ENCODE measurements around the gene FMN1. TPM values are rescaled to one million over a fixed set of nuclear protein-coding genes. Genes with fewer than 3 reads are reported as not detected.

FMN1 gene
- total RNA-seq, 1 experiment from 2014 or later = 2.4 TPM

- no TSS peak for BruUV-seq (replicated peaks)
- ATAC-seq (no peak), DNase-seq (no peak)
- Histone ChIP-seq H3K4me2 (ENCODE audit: low read length) (no peak overlapping the region), H2AFZ (ENCODE audit: low read length) (no peak overlapping the region), H3K9ac (ENCODE audit: low read length) (no peak overlapping the region), H3K36me3 (ENCODE audit: low read depth, low read length) (no peaks in the 10 kb centered on the region), H3K27me3 (ENCODE audit: low read length) (no peaks in the 10 kb centered on the region), H4K20me1 (ENCODE audit: low read length) (no peaks in the 10 kb centered on the region), H3K4me1 (ENCODE audit: insufficient read depth, low read length) (peaks cover 22% of the 10 kb centered on the region), H3F3A (ENCODE audit: low read length, unreplicated experiment) (no peaks in the 10 kb centered on the region), H3K79me2 (ENCODE audit: low read length) (no peaks in the 10 kb centered on the region), H3K9me2 (replicated peaks; ENCODE audit: low read length) (no peaks in the 10 kb centered on the region), H3K27ac (ENCODE audit: low read length) (no peak overlapping the region), H3K9me3 (ENCODE audit: low read length) (no peaks in the 10 kb centered on the region), H3K4me3 (ENCODE audit: low read length) (no peak overlapping the region)
- intact Hi-C loops (cut with micrococcal nuclease) = no loop called here
- TF ChIP-seq EZH2 (IDR thresholded peaks at IDR 0.05; ENCODE audit: low read length, unreplicated experiment) (no peak), EZH2phosphoT487 (IDR thresholded peaks at IDR 0.05; ENCODE audit: borderline replicate concordance, low read length) (no peak)
- TF ChIP-seq, protein P1, sequence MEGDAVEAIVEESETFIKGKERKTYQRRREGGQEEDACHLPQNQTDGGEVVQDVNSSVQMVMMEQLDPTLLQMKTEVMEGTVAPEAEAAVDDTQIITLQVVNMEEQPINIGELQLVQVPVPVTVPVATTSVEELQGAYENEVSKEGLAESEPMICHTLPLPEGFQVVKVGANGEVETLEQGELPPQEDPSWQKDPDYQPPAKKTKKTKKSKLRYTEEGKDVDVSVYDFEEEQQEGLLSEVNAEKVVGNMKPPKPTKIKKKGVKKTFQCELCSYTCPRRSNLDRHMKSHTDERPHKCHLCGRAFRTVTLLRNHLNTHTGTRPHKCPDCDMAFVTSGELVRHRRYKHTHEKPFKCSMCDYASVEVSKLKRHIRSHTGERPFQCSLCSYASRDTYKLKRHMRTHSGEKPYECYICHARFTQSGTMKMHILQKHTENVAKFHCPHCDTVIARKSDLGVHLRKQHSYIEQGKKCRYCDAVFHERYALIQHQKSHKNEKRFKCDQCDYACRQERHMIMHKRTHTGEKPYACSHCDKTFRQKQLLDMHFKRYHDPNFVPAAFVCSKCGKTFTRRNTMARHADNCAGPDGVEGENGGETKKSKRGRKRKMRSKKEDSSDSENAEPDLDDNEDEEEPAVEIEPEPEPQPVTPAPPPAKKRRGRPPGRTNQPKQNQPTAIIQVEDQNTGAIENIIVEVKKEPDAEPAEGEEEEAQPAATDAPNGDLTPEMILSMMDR (conservative IDR thresholded peaks at IDR 0.05; ENCODE audit: low read depth, low read length) = no peak
- CTCF ChIA-PET = no interaction called here
- POLR2A ChIA-PET (ENCODE audit: unreplicated experiment) = no interaction called here
Measured at GRCh38 chr15:32881528-32881927, 313.0 kb downstream of the FMN1 start.

DNA sequence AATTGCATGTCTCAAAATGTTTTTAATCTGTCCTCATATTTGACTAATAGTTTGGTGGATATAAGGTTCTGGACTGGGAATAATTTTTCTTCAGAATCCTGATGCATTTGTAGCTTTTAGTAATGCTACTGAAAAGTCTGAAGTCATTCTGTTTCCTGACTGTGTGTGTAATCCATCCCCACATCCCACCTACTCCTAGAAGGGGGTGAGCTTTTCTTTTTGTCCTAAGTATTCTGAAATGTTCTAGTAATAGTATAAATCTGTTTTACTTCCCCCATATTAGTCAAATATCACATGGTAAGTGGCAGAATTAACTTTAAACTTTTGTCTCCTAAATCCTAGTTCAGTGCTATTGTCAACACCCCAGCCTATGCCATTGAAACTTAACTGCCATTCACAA lies 313.9 kb downstream of the FMN1 start:
- Histone ChIP-seq H3K79me2 (ENCODE audit: low read length) (no peaks in the 10 kb centered on the region), H3K4me2 (ENCODE audit: low read length) (no peak overlapping the region), H3K36me3 (ENCODE audit: low read depth, low read length) (no peaks in the 10 kb centered on the region), H2AFZ (ENCODE audit: low read length) (no peak overlapping the region), H3K9me2 (replicated peaks; ENCODE audit: low read length) (no peaks in the 10 kb centered on the region), H3K27ac (ENCODE audit: low read length) (no peak overlapping the region), H4K20me1 (ENCODE audit: low read length) (no peaks in the 10 kb centered on the region), H3F3A (ENCODE audit: low read length, unreplicated experiment) (no peaks in the 10 kb centered on the region), H3K27me3 (ENCODE audit: low read length) (no peaks in the 10 kb centered on the region), H3K9me3 (ENCODE audit: low read length) (no peaks in the 10 kb centered on the region), H3K4me3 (ENCODE audit: low read length) (no peak overlapping the region), H3K9ac (ENCODE audit: low read length) (no peak overlapping the region), H3K4me1 (ENCODE audit: insufficient read depth, low read length) (peaks cover 22% of the 10 kb centered on the region)
- ATAC-seq (no peak), DNase-seq (no peak)
- TF ChIP-seq, protein P1 (conservative IDR thresholded peaks at IDR 0.05; ENCODE audit: low read depth, low read length) = no peak
- no peak for TF ChIP-seq EZH2 (IDR thresholded peaks at IDR 0.05; ENCODE audit: low read length, unreplicated experiment)
- TF ChIP-seq EZH2phosphoT487 (IDR thresholded peaks at IDR 0.05; ENCODE audit: borderline replicate concordance, low read length) = no peak
- ChIA-PET POLR2A (ENCODE audit: unreplicated experiment) (interaction anchor here (0.6 kb wide), 1 partner anchor 269 kb away, joined by 3 read pairs; no protein-coding TSS in a partner anchor), CTCF (no interaction called here)
- BruUV-seq (replicated peaks) = no TSS peak
- intact Hi-C loops (cut with micrococcal nuclease) = no loop called here

DNA sequence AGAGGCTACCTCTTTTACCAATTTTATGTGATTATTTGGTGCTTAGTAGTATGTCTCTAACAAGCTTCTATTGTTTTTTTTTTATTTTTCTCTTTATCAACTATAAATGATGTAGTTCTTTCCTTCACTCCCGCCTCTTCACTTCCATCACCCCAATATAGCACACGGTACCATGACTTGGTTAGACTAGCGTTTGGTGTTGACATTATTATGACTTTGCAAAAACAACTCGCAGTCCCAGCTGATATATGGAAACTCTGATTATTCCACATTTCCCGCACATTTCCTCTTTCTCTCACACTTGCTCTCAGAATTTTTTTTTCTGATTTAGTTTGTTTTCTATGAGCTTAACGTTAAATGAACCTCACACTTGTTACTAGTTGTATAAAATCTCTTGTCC lies 314.5 kb downstream of the FMN1 start:
- Histone ChIP-seq H3K4me3 (ENCODE audit: low read length) (no peak overlapping the region), H3K4me2 (ENCODE audit: low read length) (no peak overlapping the region), H3K79me2 (ENCODE audit: low read length) (no peaks in the 10 kb centered on the region), H4K20me1 (ENCODE audit: low read length) (no peaks in the 10 kb centered on the region), H3K9me2 (replicated peaks; ENCODE audit: low read length) (no peaks in the 10 kb centered on the region), H3K27ac (ENCODE audit: low read length) (no peak overlapping the region), H3K27me3 (ENCODE audit: low read length) (no peaks in the 10 kb centered on the region), H3K36me3 (ENCODE audit: low read depth, low read length) (no peaks in the 10 kb centered on the region), H2AFZ (ENCODE audit: low read length) (no peak overlapping the region), H3F3A (ENCODE audit: low read length, unreplicated experiment) (no peaks in the 10 kb centered on the region), H3K9ac (ENCODE audit: low read length) (no peak overlapping the region), H3K4me1 (ENCODE audit: insufficient read depth, low read length) (peaks cover 22% of the 10 kb centered on the region), H3K9me3 (ENCODE audit: low read length) (no peaks in the 10 kb centered on the region)
- ATAC-seq = no peak
- TF ChIP-seq EZH2 (IDR thresholded peaks at IDR 0.05; ENCODE audit: low read length, unreplicated experiment) (no peak), EZH2phosphoT487 (IDR thresholded peaks at IDR 0.05; ENCODE audit: borderline replicate concordance, low read length) (no peak)
- TF ChIP-seq, protein P1 (conservative IDR thresholded peaks at IDR 0.05; ENCODE audit: low read depth, low read length) = no peak
- DNase-seq = no peak
- CTCF ChIA-PET = no interaction called here
- BruUV-seq (replicated peaks) = no TSS peak
- intact Hi-C loops (cut with micrococcal nuclease) = no loop called here
- POLR2A ChIA-PET (ENCODE audit: unreplicated experiment) = interaction anchor here (0.6 kb wide), 1 partner anchor 270 kb away, joined by 3 read pairs; no protein-coding TSS in a partner anchor

Measured in PC-3 (cell line).